ENCODE data around the gene NME9.

Gene NME9

DNA sequence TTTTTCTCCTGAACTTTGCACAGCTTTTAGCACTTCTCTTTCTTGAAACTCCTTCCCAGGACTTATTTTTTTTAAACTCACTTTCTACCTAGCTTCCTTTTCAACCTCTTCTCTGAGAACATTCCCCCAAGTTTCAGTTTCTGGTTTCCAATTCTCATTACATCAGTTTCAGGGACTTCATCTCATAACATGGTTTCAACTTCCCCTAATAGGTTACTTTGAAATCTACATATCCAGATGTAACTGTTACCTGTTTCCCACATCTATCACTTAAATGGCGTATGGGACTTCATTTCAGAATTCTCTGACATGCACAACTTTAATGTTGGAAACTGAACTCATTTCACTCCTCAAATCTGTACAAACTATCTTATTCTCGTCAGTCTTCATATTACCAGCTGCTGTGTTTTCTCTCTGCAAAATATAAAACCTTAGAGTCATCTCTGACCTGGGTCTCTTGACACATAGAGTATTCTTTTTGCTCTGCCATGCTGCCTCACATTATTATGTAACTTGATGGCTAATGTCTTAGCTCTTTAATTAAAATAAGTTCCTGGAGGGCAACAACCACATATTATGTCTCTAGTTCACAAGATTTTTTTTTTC lies 58.4 kb downstream of the NME9 start:
- DNase-seq, result no peak

DNA sequence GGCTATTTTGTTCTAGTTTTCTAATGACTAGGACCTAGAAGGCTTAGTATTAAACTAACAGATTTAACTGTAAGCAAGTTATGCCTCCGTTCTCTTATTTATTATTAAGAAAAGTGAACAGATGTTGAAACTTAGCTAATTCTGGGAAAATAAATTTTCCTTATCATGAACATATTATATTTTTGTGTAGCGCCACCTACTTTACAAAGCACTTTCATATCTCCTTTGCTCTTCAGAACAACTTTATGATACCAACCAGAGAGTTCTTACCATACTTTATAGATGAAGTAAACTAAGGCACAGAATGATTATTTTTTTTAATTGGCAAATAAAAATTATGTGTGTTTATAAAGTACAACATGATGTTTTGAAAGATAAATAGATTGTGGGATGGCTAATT lies 59.4 kb downstream of the NME9 start:
- no peak for DNase-seq

DNA sequence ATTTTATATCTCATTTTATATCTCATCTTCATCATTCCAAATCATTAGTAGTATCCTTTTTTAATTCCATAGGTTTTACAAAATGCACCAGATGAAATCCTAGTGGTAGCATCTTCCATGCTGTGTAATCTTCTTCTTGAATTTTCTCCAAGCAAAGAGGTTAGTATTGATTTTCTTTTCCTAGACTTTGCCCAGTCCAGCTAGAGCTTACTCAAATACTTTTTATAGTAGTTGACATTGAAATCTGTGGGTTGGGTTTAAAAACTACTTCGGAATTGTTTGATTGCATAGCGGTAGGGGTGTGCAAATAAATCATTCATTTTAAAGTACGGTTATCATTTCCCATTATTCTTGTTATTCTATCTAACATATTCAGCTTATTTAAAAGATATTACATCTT lies 62.6 kb downstream of the NME9 start:
- no peak for DNase-seq

DNA sequence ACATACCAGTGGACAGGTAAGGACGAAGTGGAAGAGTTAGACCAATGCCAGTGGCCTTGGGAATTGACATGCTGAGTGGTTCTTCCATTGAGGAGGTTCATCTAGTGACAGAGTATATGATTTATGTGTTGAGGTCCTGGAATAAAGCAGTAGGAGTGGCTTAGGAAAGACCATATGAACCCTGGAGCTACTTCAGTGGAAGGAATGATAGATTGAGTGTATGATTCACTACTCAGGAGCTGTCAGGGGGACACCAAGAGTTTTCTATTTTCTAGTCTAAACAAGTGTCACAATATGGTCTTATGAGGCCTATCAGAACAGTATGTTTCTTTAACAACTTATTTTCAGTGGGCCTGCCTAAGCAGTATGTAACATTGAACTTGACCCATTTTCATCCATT lies 63.9 kb downstream of the NME9 start:
- no peak for DNase-seq

DNA sequence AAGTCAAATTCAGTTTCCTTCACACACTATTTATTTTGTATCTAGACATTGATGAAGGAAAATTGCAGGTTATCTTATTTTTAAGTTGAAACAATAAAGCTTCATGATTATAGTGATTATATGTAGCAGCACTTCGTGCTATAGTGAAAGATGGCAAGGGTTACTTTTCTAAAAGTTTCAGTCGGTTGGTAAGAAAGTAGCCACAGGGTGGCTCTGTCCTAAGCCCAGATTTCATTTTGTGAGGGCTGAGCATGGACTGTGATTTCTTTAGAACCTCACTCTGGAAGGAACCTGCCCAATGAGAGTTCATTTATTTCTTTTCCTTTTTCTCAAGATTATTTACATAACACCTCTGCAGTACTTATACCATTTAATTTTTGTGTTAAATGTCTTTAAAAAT lies 66.5 kb downstream of the NME9 start:
- no peak for DNase-seq

DNA sequence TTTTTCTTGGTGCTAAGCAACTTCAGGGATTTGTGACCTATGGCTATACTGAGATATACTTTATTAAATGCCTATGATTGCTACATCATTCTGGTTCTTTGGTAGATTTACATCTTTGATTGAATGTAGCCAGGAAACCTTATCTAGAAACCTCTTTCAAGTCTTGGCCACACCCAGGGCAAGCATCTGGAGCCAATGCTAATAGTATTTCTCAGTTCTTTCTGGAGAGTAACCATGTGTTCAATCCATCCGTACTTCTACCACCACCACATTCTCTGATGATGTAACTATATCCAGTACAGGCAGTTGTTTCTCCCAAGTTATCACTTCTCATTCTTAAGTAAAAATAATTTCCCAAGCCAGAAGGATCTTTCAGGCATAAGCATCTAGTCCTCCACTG lies 69.0 kb downstream of the NME9 start:
- DNase-seq, result no peak

DNA sequence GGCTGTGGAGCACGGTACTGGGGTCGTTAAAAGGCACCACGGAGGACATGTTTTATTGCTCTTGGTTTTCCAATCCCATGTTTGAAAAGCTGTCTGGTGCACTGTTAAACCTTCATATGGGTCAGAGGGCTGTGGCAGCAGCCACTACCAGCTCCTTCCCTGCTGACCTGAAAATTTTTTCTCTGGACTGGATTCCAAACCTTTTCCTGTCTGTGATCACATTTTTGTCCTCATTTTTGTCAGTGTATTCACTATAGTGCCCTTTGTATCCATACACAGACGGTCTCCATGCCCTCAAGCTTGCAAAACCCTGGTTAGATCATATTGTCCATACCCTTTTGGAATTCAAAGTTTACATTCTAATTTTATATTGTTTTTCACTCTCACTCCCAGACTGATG lies 70.5 kb downstream of the NME9 start:
- no peak for DNase-seq

DNA sequence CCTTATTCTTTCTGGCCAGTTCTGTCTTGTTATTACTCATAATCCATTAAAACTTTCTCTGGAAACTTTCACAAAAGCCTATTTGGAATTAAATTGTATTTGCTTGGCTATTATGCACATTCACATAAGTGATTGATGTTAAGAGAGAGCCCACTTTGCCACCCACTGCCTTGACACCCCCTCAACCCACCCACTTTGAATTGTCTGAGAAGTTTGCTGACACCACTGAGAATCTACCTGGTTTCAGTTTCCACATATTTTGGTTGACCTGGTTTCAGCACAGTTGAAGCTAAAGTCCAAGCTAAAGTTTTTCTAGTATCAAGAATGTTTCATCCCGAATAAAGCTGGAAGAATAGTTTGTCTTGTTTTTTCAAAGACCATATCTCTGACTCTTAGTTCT lies 71.7 kb downstream of the NME9 start:
- DNase-seq, result no peak

DNA sequence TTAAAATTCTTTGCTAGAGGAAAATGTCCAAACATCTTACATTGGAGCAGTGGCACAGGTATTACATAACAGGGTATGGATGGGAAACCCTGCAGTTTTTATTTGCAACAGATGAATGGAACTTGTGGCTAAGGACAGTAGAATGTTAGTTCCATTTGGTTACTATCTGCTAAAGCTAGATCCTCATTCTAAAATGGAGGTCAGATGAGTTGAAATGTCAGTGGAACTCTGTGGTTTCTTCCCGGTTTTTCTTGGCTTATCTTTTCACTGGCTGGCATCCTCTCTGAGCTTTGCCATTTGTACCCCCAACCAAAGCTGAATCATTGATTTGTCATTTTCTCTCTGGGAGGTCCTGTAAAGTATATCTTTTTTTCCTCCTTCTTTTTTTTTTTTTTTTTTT lies 73.6 kb downstream of the NME9 start:
- no peak for DNase-seq

DNA sequence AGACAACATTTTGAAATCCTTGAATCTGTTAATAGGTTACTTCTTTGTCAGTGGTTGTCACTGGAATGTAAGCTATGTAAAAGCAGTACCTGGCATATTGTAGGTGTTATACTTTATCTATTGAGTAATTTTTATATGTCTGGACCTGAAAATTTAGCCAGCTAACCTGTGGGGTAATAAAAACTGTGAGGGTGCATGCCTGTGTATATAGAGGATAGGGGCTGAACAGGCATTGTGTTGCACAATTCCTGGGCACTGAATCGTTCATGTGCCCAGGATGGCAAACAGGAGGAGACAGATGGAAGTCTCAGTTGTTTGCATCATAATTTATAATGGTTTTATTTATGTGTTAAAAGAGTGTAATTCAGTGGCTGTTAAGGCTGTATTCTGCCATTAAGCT lies 75.4 kb downstream of the NME9 start:
- no peak for DNase-seq

DNA sequence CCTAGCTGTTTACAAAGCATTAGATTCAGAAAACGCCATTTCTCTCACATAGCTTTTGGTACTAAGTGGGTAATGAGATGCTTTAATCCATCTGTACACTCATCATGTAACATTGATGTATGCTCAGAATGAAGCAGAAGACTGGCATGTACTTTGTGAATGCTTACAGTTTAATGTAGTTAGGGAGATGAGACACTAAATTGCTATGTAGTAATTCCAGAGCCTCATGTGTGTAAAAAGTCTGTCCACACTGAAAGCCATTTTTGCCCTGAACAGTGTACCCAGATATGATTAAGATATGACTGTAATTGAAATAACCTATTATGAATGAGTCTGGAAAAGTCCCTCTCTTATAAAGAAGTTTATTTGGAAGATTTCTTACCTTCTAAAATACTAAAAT lies 76.0 kb downstream of the NME9 start:
- DNase-seq, result no peak

Data from NCI-H1105 treated with DMSO at 0.1 percent for 48 hours (cell line).